ENCODE results near the gene HTR1D. TPM values are rescaled to one million over a fixed set of nuclear protein-coding genes. Genes with fewer than 3 reads are reported as not detected.
"Not testable (repeated sequence)": the region's sequence is repeated elsewhere in the genome, so short reads cannot be mapped to it uniquely, and the experiment has no call there.

The HTR1D gene
- total RNA-seq, 1 donor from 2014 or later = not detected

GRCh38 chr1:23196627-23197328, 20.5 kb downstream of the HTR1D start:
- intact Hi-C loops (cut with DNase I) = no loop called here

DNA sequence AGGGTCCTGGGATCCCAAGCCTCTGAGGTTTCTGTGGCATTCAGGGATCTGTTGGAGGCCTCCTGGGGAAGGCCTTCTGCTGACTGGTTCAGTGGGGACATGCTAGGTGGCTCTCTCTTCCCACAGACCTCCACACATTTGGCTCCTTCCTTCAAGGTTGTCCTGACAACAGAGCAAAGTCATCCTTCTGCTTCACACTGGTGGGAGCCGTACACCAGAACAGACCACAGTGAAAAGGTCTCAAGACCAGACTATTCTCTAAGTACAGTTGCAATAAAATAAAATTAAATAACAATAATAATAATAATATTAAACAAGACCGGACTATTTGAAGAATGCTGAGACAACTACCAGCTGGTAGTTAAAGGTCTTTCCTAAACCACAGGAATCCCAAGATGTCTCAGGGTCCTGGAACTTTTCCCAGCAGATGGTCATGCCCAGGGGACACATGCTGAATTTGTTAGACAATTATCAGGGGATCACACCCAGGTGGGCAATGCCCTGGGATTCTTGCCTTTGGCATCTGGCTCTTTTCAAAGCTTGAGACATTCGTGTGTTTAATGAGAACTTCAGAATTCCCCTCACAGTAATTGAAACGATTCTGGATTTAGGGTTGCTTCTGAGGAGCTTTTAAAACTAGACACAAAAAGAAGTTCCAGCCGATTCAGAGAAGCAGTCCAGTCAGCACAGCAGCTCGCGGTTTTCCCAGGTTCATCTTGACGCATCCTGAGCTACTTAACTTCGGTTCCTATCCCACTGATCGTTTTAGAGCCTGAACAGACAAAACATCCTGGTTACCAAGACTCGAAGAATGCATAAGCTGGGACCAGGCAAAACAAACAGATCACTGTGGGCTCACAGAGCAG, 22.9 kb downstream of the HTR1D start:
- intact Hi-C loops (cut with DNase I) = no loop called here
- Histone ChIP-seq H3K27me3 (no peaks in the 10 kb centered on the region), H3K36me3 (no peaks in the 10 kb centered on the region)

More at GRCh38 chr1:23196627-23197328, 20.5 kb downstream of the HTR1D start:
- no peak for DNase-seq (ENCODE audit: low spot score in 2 of 2)
- Histone ChIP-seq H3K27ac (no peak overlapping the region), H3K36me3 (no peaks in the 10 kb centered on the region), H3K27me3 (no peaks in the 10 kb centered on the region), H3K4me3 (no peak overlapping the region), H3K4me1 (no peaks in the 10 kb centered on the region), H3K9me3 (no peaks in the 10 kb centered on the region)
- no peak for TF ChIP-seq CTCF (IDR thresholded peaks at IDR 0.05)

DNA sequence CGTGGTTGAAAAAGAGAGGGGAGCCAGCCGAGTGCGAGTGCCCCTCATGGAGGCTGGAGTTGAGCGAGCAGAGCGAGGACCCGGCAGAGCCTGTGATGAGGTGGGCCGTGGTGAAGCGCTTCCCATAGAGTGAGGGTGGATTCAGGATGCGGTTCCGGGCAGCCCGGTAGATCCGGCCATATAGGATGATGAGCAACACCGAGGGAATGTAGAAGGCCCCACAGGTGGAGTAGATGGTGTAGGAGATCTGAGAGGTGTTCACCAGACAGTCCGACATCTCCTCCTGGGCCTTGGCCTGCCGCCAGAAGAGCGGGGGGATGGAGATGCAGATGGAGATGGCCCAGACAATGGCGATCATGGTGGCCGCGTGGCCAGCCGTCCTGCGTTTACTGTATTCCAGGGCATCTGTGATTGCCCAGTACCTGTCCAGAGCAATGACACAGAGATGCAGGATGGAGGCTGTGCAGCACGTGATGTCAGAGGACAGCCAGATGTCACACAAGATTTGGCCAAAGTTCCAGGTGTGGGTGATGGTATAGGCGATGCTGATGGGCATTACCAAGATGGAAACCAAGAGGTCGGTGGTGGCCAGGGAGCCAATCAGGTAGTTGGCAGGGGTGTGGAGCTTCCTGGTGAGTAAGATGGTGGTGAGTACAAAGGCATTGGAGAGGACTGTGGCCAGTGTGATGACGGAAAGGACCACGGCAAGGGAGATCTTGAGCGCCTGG, 23.7 kb downstream of the HTR1D start:
- no peaks in the 10 kb centered on the region for H3K4me1 ChIP-seq
- no peak for DNase-seq (ENCODE audit: low spot score in 2 of 2)
- H3K4me3 ChIP-seq = no peak overlapping the region
- TF ChIP-seq CTCF (IDR thresholded peaks at IDR 0.05) = no peak
- H3K36me3 ChIP-seq = no peaks in the 10 kb centered on the region
- H3K27ac ChIP-seq = no peak overlapping the region
- H3K9me3 ChIP-seq = no peaks in the 10 kb centered on the region
- H3K27me3 ChIP-seq = no peaks in the 10 kb centered on the region
- intact Hi-C loops (cut with DNase I) = no loop called here

More for the DNA sequence above, 22.9 kb downstream of the HTR1D start:
- TF ChIP-seq CTCF (IDR thresholded peaks at IDR 0.05) = no peak
- H3K9me3 ChIP-seq = no peaks in the 10 kb centered on the region
- no peaks in the 10 kb centered on the region for H3K4me1 ChIP-seq
- DNase-seq (ENCODE audit: low spot score in 2 of 2) = no peak
- no peak overlapping the region for H3K4me3 ChIP-seq
- H3K27ac ChIP-seq = no peak overlapping the region

DNA sequence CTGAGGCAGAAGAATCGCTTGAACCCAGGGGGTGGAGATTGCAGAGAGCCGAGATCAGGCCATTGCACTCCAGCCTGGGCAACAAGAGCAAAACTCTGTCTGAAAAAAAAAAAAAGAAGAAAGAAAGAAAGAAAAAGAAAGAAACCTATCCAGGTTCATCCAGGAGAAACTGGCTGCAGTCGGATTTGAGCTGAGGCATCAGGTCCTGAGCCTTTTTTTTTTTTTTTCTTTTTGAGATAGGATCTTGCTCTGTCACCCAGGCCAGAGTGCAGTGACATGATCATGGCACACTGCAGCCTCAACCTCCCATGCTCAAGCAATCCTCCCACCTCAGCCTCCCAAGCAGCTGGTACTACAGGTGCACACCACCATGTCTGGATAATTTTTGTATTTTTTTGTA, 26.1 kb downstream of the HTR1D start:
- intact Hi-C loops (cut with DNase I) = no loop called here
- no peak for DNase-seq (ENCODE audit: low spot score in 2 of 2)
- no peak for TF ChIP-seq CTCF (IDR thresholded peaks at IDR 0.05)

GRCh38 chr1:23188936-23189452, 28.3 kb downstream of the HTR1D start:
- not testable (repeated sequence) for H3K9me3 ChIP-seq; H3K27me3 ChIP-seq; H3K4me1 ChIP-seq; DNase-seq (ENCODE audit: low spot score in 2 of 2); H3K27ac ChIP-seq; H3K4me3 ChIP-seq; H3K36me3 ChIP-seq
- intact Hi-C loops (cut with DNase I) = loop anchor here (5.0 kb wide), 1 partner anchor 212 kb away; no protein-coding TSS in a partner anchor

More for the DNA sequence above, 26.1 kb downstream of the HTR1D start:
- Histone ChIP-seq H3K4me3 (no peak overlapping the region), H3K4me1 (no peaks in the 10 kb centered on the region), H3K9me3 (no peaks in the 10 kb centered on the region), H3K36me3 (no peaks in the 10 kb centered on the region), H3K27me3 (no peaks in the 10 kb centered on the region), H3K27ac (no peak overlapping the region)

Measured in ascending aorta (tissue), 2 donors.